ENCODE data around the gene FBXO34.
"Not testable (repeated sequence)": the region's sequence is repeated elsewhere in the genome, so short reads cannot be mapped to it uniquely, and the experiment has no call there.

The FBXO34 gene

GRCh38 chr14:55381040-55381439, 109.8 kb downstream of the FBXO34 start:
- DNase-seq (ENCODE audit: low read depth) = no peak

GRCh38 chr14:55381561-55381960, 110.3 kb downstream of the FBXO34 start:
- no peak for TF ChIP-seq CTCF (IDR thresholded peaks at IDR 0.05; ENCODE audit: low read depth, low read length, missing control alignments)
- no peak for DNase-seq (ENCODE audit: low read depth)
- no peak overlapping the region for H3K4me3 ChIP-seq (ENCODE audit: low read depth, low read length)
- in situ Hi-C loops (cut with HindIII; ENCODE audit: low sequenced_read_pairs) = no loop called here

More at GRCh38 chr14:55381040-55381439, 109.8 kb downstream of the FBXO34 start:
- no peak for TF ChIP-seq CTCF (IDR thresholded peaks at IDR 0.05; ENCODE audit: low read depth, low read length, missing control alignments)
- in situ Hi-C loops (cut with HindIII; ENCODE audit: low sequenced_read_pairs) = no loop called here
- no peak overlapping the region for H3K4me3 ChIP-seq (ENCODE audit: low read depth, low read length)

- in situ Hi-C loops (cut with HindIII; ENCODE audit: low sequenced_read_pairs) = no loop called here
- no peak for TF ChIP-seq CTCF (IDR thresholded peaks at IDR 0.05; ENCODE audit: low read depth, low read length, missing control alignments)
- no peak overlapping the region for H3K4me3 ChIP-seq (ENCODE audit: low read depth, low read length)
- DNase-seq (ENCODE audit: low read depth) = no peak
Observed at GRCh38 chr14:55382483-55382882, 111.3 kb downstream of the FBXO34 start.

GRCh38 chr14:55383056-55383466, 111.8 kb downstream of the FBXO34 start:
- DNase-seq (ENCODE audit: low read depth); in situ Hi-C loops (cut with HindIII; ENCODE audit: low sequenced_read_pairs); H3K4me3 ChIP-seq (ENCODE audit: low read depth, low read length): not testable (repeated sequence)

- no peak overlapping the region for H3K4me3 ChIP-seq (ENCODE audit: low read depth, low read length)
- no peak for TF ChIP-seq CTCF (IDR thresholded peaks at IDR 0.05; ENCODE audit: low read depth, low read length, missing control alignments)
- in situ Hi-C loops (cut with HindIII; ENCODE audit: low sequenced_read_pairs) = no loop called here
- DNase-seq (ENCODE audit: low read depth) = no peak
Observed at GRCh38 chr14:55383541-55384140, 112.4 kb downstream of the FBXO34 start.

GRCh38 chr14:55384536-55384935, 113.3 kb downstream of the FBXO34 start:
- H3K4me3 ChIP-seq (ENCODE audit: low read depth, low read length) = no peak overlapping the region
- no peak for TF ChIP-seq CTCF (IDR thresholded peaks at IDR 0.05; ENCODE audit: low read depth, low read length, missing control alignments)
- in situ Hi-C loops (cut with HindIII; ENCODE audit: low sequenced_read_pairs) = no loop called here
- no peak for DNase-seq (ENCODE audit: low read depth)

- in situ Hi-C loops (cut with HindIII; ENCODE audit: low sequenced_read_pairs) = no loop called here
- DNase-seq (ENCODE audit: low read depth) = no peak
- TF ChIP-seq CTCF (IDR thresholded peaks at IDR 0.05; ENCODE audit: low read depth, low read length, missing control alignments) = no peak
- no peak overlapping the region for H3K4me3 ChIP-seq (ENCODE audit: low read depth, low read length)
Observed at GRCh38 chr14:55386037-55386808, 115.0 kb downstream of the FBXO34 start.

Measured in astrocyte of the cerebellum (primary cell).